Right atrium auricular region (tissue), 2 donors: Measurements from ENCODE around the gene NCOA6. TPM values are rescaled to one million over a fixed set of nuclear protein-coding genes. Genes with fewer than 3 reads are reported as not detected.
A peak's percentile ranks its signal among the peaks of the same experiment; 100 is the strongest.

Experiments
- DNase-seq: peaks from one replicate; pipeline ENCODE4 v3.0.0-alpha.2; 2019; ENCODE audit warnings: low spot score
- H3K27ac ChIP-seq, 2 donors: fragments of 200-600 bp; sonication (generic); 1 replicate in 1 of 2; 2 replicates in 1 of 2; pipeline ENCODE4 v1.5.1; 2016 to 2019
- H3K27me3 ChIP-seq, 2 donors: fragments of 200-600 bp; sonication (generic); one replicate each; pipeline versions ENCODE4 v1.5.1 to v1.6.0; 2017 to 2019
- H3K36me3 ChIP-seq: fragments of 200-600 bp; sonication (generic); one replicate; pipeline ENCODE4 v1.5.1; 2016
- H3K4me1 ChIP-seq, 2 donors: fragments of 200-600 bp; sonication (generic); one replicate each; pipeline versions ENCODE4 v1.5.1 to v1.6.0; 2017 to 2019
- H3K4me3 ChIP-seq, 2 donors: fragments of 200-600 bp; sonication (generic); 1 replicate in 1 of 2; 2 replicates in 1 of 2; pipeline ENCODE4 v1.5.1; 2017 to 2019; ENCODE audit warnings: mild to moderate bottlenecking in 1 of 2, moderate library complexity in 1 of 2
- H3K9me3 ChIP-seq, 2 donors: fragments of 200-600 bp; sonication (generic); one replicate each; pipeline ENCODE4 v1.5.1; 2019
- total RNA-seq, 2 donors: library from RNA; depleted of rRNA; stranded (reverse); fragments of >200 nt; gene quantifications; one replicate each; pipeline ENCODE4 v1.1.0, GENCODE V29; 2016
- TF ChIP-seq, protein P1 (sequence below), 2 donors: fragments of 200-600 bp; sonication (generic); IDR thresholded peaks; one replicate each; pipeline ENCODE4 v1.5.1; 2019; ENCODE audit warnings: antibody characterized with exemption in 2 of 2

The NCOA6 gene
- 10 to 100 TPM; 18.2 to 18.4 TPM for total RNA-seq

DNA sequence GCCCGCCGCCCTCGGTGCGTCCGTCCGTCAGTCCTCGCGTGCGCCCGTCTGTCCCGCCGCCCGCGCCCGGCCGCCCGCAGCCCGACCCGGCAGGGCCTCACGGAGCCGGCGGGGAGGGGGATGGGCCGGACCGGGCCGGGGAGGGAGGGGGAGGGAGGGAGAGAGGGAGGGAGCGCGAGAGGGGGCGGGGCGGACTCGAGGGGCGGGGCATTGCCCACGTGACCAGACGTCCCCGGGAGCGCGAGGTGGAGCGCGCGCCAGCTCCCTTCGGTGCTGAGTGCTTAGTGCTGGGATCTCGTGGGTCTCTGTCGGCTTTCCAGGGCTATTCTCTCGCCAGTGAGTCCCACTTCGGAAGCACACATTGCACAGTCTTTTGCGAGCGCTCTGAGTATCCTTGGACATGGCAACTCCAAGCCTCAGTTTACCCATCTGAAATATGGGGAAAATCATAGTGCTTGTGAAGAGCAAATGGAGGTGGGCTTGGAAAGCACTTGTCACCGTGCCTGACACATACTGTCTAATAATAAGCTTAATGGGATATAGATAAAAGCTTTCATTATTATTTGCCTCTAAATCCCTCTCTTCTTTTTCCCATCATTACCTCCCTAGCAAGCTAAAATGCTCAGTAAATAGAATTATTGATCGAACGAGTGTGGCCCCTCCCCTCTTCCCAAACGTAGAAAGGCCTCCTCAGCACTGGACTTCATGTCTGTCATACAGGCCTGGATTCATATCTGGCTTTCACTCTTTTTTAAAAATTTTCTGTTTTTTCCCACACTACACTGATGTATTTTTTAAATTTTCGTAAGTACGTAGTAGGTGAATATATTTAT, at the start of gene NCOA6:
Gene NCOA6, minus strand, starts transcription at position 122 of the 833 bp plus-strand sequence. CDS start 43,296 bp downstream, outside the sequence.
- peak within 1 kb of the TSS; percentile 86 to 90 for H3K27ac ChIP-seq
- H3K4me1 ChIP-seq, result peaks cover 0 to 26% of the 10 kb centered on the region in 2 donors
- no peaks in the 10 kb centered on the region for H3K36me3 ChIP-seq
- H3K9me3 ChIP-seq, result no peaks in the 10 kb centered on the region
- peak within 1 kb of the TSS; percentile 84 to 98 for H3K4me3 ChIP-seq
- TF ChIP-seq, protein P1, sequence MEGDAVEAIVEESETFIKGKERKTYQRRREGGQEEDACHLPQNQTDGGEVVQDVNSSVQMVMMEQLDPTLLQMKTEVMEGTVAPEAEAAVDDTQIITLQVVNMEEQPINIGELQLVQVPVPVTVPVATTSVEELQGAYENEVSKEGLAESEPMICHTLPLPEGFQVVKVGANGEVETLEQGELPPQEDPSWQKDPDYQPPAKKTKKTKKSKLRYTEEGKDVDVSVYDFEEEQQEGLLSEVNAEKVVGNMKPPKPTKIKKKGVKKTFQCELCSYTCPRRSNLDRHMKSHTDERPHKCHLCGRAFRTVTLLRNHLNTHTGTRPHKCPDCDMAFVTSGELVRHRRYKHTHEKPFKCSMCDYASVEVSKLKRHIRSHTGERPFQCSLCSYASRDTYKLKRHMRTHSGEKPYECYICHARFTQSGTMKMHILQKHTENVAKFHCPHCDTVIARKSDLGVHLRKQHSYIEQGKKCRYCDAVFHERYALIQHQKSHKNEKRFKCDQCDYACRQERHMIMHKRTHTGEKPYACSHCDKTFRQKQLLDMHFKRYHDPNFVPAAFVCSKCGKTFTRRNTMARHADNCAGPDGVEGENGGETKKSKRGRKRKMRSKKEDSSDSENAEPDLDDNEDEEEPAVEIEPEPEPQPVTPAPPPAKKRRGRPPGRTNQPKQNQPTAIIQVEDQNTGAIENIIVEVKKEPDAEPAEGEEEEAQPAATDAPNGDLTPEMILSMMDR (IDR thresholded peaks at IDR 0.05), result no peak
- DNase-seq, result peak; percentile 84
- H3K27me3 ChIP-seq, result no peaks in the 10 kb centered on the region

GRCh38 chr20:34874094-34874654, 48.7 kb upstream of the NCOA6 start:
- Histone ChIP-seq H3K27me3 (no peaks in the 10 kb centered on the region), H3K9me3 (no peaks in the 10 kb centered on the region), H3K27ac (peak overlapping the region; percentile 77 to 85), H3K4me1 (peaks cover 0 to 45% of the 10 kb centered on the region in 2 donors), H3K36me3 (no peaks in the 10 kb centered on the region), H3K4me3 (no peak overlapping the region)
- DNase-seq, result peak; percentile 88
- TF ChIP-seq, protein P1 (IDR thresholded peaks at IDR 0.05), result peak; percentile 67 to 93

DNA sequence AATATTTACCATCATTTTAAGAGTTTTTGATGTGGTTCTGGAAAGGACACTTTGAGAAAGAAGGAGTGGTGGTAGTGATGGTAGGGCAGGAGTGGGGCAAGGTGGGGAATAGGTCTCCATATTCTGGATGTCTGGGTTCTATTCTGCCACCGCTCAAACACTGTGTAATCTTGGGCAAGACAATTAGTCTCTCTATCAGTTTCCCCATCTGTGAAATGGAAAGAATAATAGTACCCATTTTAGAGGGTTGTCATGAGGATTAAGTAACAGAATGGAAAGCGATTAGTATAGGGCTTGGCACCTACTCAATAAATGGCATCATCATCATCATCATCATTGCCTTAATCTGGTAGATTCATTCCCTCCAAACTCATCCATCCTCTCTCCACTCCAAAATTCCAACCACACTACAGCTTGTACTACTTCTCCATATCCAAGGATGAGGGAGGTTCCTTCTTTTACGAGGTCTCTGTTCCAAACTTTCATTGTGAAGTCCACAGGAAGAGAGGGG, 48.2 kb upstream of the NCOA6 start:
- Histone ChIP-seq H3K27me3 (no peaks in the 10 kb centered on the region), H3K9me3 (no peaks in the 10 kb centered on the region), H3K36me3 (no peaks in the 10 kb centered on the region), H3K4me1 (peaks cover 0 to 45% of the 10 kb centered on the region in 2 donors), H3K27ac (peak overlapping the region; percentile 73 to 85), H3K4me3 (no peak overlapping the region)
- DNase-seq, result no peak
- TF ChIP-seq, protein P1 (IDR thresholded peaks at IDR 0.05), result no peak

- peak within 1 kb of the TSS; percentile 68 to 71 for H3K4me3 ChIP-seq
- no peaks in the 10 kb centered on the region for H3K36me3 ChIP-seq
- H3K27me3 ChIP-seq, result no peaks in the 10 kb centered on the region
- TF ChIP-seq, protein P1 (IDR thresholded peaks at IDR 0.05), result peak; percentile 55 to 90
- peak; percentile 77 for DNase-seq
- peak within 1 kb of the TSS; percentile 73 to 75 for H3K27ac ChIP-seq
- H3K9me3 ChIP-seq, result no peaks in the 10 kb centered on the region
- H3K4me1 ChIP-seq, result peaks cover 0 to 40% of the 10 kb centered on the region in 2 donors
These were observed 47.3 kb upstream of the NCOA6 start, which contains the start of gene GGT7 for GRCh38 chr20:34872622-34873224. GGT7 (minus strand) TSS chr20:34872856; CDS start chr20:34872815, 41 bp downstream.

GRCh38 chr20:34871966-34872621, 46.6 kb upstream of the NCOA6 start:
- H3K4me1 ChIP-seq, result peaks cover 0 to 34% of the 10 kb centered on the region in 2 donors
- H3K27ac ChIP-seq, result peak overlapping the region; percentile 73 to 75
- peak overlapping the region; percentile 68 to 71 for H3K4me3 ChIP-seq
- TF ChIP-seq, protein P1 (IDR thresholded peaks at IDR 0.05), result no peak
- DNase-seq, result no peak
- H3K27me3 ChIP-seq, result no peaks in the 10 kb centered on the region
- no peaks in the 10 kb centered on the region for H3K9me3 ChIP-seq
- no peaks in the 10 kb centered on the region for H3K36me3 ChIP-seq
